Hepatocyte (in vitro differentiated cells): ENCODE measurements around the gene SORCS2.

Experiments
- EZH2phosphoT487 ChIP-seq: fragments of 200-600 bp; sonication (generic); IDR thresholded peaks from one replicate; pipeline ENCODE4 v1.6.1; 2018; ENCODE audit warnings: antibody characterized with exemption, mild to moderate bottlenecking, low read depth, moderate library complexity; ENCODE audit not compliant: unreplicated experiment, severe bottlenecking
- TF ChIP-seq, protein P1 (sequence below): fragments of 200-600 bp; sonication (generic); IDR thresholded peaks from 2 replicates; pipeline ENCODE4 v1.5.1; 2016; ENCODE audit warnings: antibody characterized with exemption, mild to moderate bottlenecking; ENCODE audit not compliant: poor library complexity

DNA sequence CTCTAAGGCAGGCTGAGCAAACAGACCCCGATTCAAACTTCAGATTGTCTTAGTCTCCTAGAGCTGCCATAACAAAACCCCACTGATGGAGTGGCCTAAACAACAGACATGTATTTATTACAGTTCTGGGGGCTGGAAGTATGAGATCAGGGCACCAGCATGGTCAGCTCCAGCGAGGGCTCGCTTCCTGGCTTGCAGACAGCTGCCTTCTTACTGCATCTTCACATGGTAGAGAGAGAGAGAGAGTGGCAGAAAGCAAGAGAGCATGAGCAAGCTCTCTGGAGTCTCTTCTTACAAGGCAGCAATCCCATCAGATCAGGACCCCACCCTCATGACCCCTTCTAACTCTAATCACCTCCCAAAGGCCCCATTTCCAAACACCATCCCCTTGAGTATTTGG lies 22.3 kb upstream of the SORCS2 start:
- TF ChIP-seq, protein P1, sequence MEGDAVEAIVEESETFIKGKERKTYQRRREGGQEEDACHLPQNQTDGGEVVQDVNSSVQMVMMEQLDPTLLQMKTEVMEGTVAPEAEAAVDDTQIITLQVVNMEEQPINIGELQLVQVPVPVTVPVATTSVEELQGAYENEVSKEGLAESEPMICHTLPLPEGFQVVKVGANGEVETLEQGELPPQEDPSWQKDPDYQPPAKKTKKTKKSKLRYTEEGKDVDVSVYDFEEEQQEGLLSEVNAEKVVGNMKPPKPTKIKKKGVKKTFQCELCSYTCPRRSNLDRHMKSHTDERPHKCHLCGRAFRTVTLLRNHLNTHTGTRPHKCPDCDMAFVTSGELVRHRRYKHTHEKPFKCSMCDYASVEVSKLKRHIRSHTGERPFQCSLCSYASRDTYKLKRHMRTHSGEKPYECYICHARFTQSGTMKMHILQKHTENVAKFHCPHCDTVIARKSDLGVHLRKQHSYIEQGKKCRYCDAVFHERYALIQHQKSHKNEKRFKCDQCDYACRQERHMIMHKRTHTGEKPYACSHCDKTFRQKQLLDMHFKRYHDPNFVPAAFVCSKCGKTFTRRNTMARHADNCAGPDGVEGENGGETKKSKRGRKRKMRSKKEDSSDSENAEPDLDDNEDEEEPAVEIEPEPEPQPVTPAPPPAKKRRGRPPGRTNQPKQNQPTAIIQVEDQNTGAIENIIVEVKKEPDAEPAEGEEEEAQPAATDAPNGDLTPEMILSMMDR = no peak
- TF ChIP-seq EZH2phosphoT487 = no peak
